GM18873 (cell line): ENCODE data around the gene CCDC14.

ENCODE experiments used
- ATAC-seq: cut with Tn5 transposase; IDR thresholded peaks from one replicate; pipeline ENCODE4 v1.9.1; 2021; ENCODE audit warnings: mild to moderate bottlenecking, moderate library complexity, moderate number of reproducible peaks; ENCODE audit not compliant: unreplicated experiment, low FRiP score

Gene CCDC14

DNA sequence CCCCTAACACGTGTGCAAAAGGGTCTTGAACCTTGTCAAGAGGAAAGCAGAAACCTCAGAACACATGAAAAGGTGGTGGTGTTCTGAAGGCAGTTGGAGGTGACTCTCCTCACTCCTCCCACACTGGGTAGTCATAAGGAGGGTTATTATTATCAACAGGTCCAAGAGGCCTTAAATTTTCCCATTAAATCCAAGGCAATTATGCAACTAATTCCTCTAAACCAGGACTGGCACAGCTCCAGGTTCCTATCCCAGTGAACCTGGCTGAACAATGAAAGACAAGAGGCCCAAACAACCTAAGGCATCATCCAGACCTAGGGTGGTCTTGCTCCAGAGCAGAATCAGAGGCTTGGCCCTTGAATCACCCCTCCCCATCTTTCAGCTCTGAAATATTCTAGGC lies 91.9 kb downstream of the CCDC14 start:
- no peak for ATAC-seq

DNA sequence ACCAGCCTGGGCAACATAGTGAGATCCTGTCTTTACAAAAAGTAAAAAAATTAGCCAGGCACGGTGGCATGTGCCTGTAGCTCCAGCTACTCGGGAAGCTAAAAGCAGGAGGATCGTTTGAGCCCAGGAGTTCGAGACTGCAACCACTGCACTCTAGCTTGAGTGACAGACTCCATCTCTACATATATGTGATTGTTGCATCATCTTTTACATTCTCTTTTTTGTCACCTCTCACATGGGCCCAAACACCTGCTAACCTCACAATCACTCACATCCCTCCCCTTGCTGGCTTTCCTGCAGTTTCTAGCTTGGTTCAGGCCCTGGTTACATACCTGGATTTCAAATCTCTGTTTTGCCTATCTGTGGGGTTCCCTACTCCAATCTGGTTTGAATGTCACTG lies 96.3 kb downstream of the CCDC14 start:
- no peak for ATAC-seq
